ENCODE results near the gene PPP1R14C. TPM values are rescaled to one million over a fixed set of nuclear protein-coding genes. Genes with fewer than 3 reads are reported as not detected.

The PPP1R14C gene
- total RNA-seq, 1 experiment from 2014 or later, result 2.5 TPM

- CTCF ChIA-PET, result interaction anchor here (1.0 kb wide), 1 partner anchor 74 kb away, joined by 3 read pairs; no protein-coding TSS in a partner anchor
- H3K4me1 ChIP-seq, result peaks cover 11% of the 10 kb centered on the region
- BruUV-seq (replicated peaks), result no TSS peak
- no peaks in the 10 kb centered on the region for H3K36me3 ChIP-seq (ENCODE audit: control insufficient read depth, insufficient read depth, low read length)
- H3K9me3 Mint-ChIP-seq (ENCODE audit: unreplicated experiment), result no peaks in the 10 kb centered on the region
- DNase-seq, result no peak
- no peaks in the 10 kb centered on the region for H3K36me3 Mint-ChIP-seq (ENCODE audit: insufficient read depth, unreplicated experiment)
- TF ChIP-seq CTCF (IDR thresholded peaks at IDR 0.05; ENCODE audit: insufficient read depth in 1 of 2, low read depth in 1 of 2, low read length in 1 of 2, severe bottlenecking in 1 of 2, unreplicated experiment in 1 of 2), result no peak
- H3K27me3 Mint-ChIP-seq (ENCODE audit: insufficient read depth, unreplicated experiment), result peaks cover 12% of the 10 kb centered on the region
- H3K4me1 Mint-ChIP-seq (ENCODE audit: low read depth, unreplicated experiment), result peaks cover 2% of the 10 kb centered on the region
- H3K27me3 ChIP-seq (replicated peaks; ENCODE audit: control insufficient read depth, insufficient read depth, low read length), result no peaks in the 10 kb centered on the region; the same call in 1 of the 2 replicates
- POLR2A ChIA-PET, result interaction anchor here (0.5 kb wide), 1 partner anchor 29 kb away, joined by 3 read pairs; no protein-coding TSS in a partner anchor
- intact Hi-C loops (cut with micrococcal nuclease; ENCODE audit: unreplicated experiment), result no loop called here
- no peak overlapping the region for H3K4me3 Mint-ChIP-seq (ENCODE audit: unreplicated experiment)
- H3K9me3 ChIP-seq, result no peaks in the 10 kb centered on the region
- H3K4me3 ChIP-seq (ENCODE audit: low read depth, low read length), result no peak overlapping the region
- H3K27ac Mint-ChIP-seq (ENCODE audit: unreplicated experiment), result no peak overlapping the region
Observed at GRCh38 chr6:150145427-150145826, 2.6 kb downstream of the PPP1R14C start.

- BruUV-seq (replicated peaks), result no TSS peak
- DNase-seq, result no peak
- no peaks in the 10 kb centered on the region; the same call in 1 of the 2 replicates for H3K27me3 ChIP-seq (replicated peaks; ENCODE audit: control insufficient read depth, insufficient read depth, low read length)
- no peak overlapping the region for H3K4me3 ChIP-seq (ENCODE audit: low read depth, low read length)
- H3K4me1 ChIP-seq, result peaks cover 11% of the 10 kb centered on the region
- intact Hi-C loops (cut with micrococcal nuclease; ENCODE audit: unreplicated experiment), result no loop called here
- Mint-ChIP-seq H3K36me3 (ENCODE audit: insufficient read depth, unreplicated experiment) (no peaks in the 10 kb centered on the region), H3K9me3 (ENCODE audit: unreplicated experiment) (no peaks in the 10 kb centered on the region), H3K4me3 (ENCODE audit: unreplicated experiment) (no peak overlapping the region), H3K27me3 (ENCODE audit: insufficient read depth, unreplicated experiment) (peaks cover 15% of the 10 kb centered on the region), H3K4me1 (ENCODE audit: low read depth, unreplicated experiment) (peaks cover 7% of the 10 kb centered on the region), H3K27ac (ENCODE audit: unreplicated experiment) (no peak overlapping the region)
- H3K9me3 ChIP-seq, result no peaks in the 10 kb centered on the region
- ChIA-PET CTCF (no interaction called here), POLR2A (no interaction called here)
- TF ChIP-seq CTCF (IDR thresholded peaks at IDR 0.05; ENCODE audit: insufficient read depth in 1 of 2, low read depth in 1 of 2, low read length in 1 of 2, severe bottlenecking in 1 of 2, unreplicated experiment in 1 of 2), result no peak
- H3K36me3 ChIP-seq (ENCODE audit: control insufficient read depth, insufficient read depth, low read length), result no peaks in the 10 kb centered on the region
Observed at GRCh38 chr6:150145830-150146229, 3.0 kb downstream of the PPP1R14C start.

GRCh38 chr6:150146436-150146835 lies 3.6 kb downstream of the PPP1R14C start:
- ChIA-PET CTCF (interaction anchor here (0.7 kb wide), 1 partner anchor 181 kb away, joined by 3 read pairs; no protein-coding TSS in a partner anchor), POLR2A (no interaction called here)
- no peak for DNase-seq
- no peaks in the 10 kb centered on the region; the same call in 1 of the 2 replicates for H3K27me3 ChIP-seq (replicated peaks; ENCODE audit: control insufficient read depth, insufficient read depth, low read length)
- H3K4me1 ChIP-seq, result peaks cover 11% of the 10 kb centered on the region
- no peak overlapping the region for H3K4me3 ChIP-seq (ENCODE audit: low read depth, low read length)
- H3K4me3 Mint-ChIP-seq (ENCODE audit: unreplicated experiment), result no peak overlapping the region
- H3K36me3 Mint-ChIP-seq (ENCODE audit: insufficient read depth, unreplicated experiment), result no peaks in the 10 kb centered on the region
- TF ChIP-seq CTCF (IDR thresholded peaks at IDR 0.05; ENCODE audit: insufficient read depth in 1 of 2, low read depth in 1 of 2, low read length in 1 of 2, severe bottlenecking in 1 of 2, unreplicated experiment in 1 of 2), result no peak
- peaks cover 11% of the 10 kb centered on the region for H3K4me1 Mint-ChIP-seq (ENCODE audit: low read depth, unreplicated experiment)
- peaks cover 21% of the 10 kb centered on the region for H3K27me3 Mint-ChIP-seq (ENCODE audit: insufficient read depth, unreplicated experiment)
- H3K9me3 ChIP-seq, result no peaks in the 10 kb centered on the region
- intact Hi-C loops (cut with micrococcal nuclease; ENCODE audit: unreplicated experiment), result no loop called here
- no peak overlapping the region for H3K27ac Mint-ChIP-seq (ENCODE audit: unreplicated experiment)
- H3K9me3 Mint-ChIP-seq (ENCODE audit: unreplicated experiment), result no peaks in the 10 kb centered on the region
- BruUV-seq (replicated peaks), result no TSS peak
- H3K36me3 ChIP-seq (ENCODE audit: control insufficient read depth, insufficient read depth, low read length), result no peaks in the 10 kb centered on the region

Measured in Caco-2 (cell line).